WTC11 (cell line): ENCODE data around the gene E2F2. TPM values are rescaled to one million over a fixed set of nuclear protein-coding genes. Genes with fewer than 3 reads are reported as not detected.

Experiments used
- ATAC-seq: fragments of 200-7000 bp; cut with Tn5 transposase; 2 replicates; pipeline ENCODE4 v1.10.0; 2021; ENCODE audit warnings: mild to moderate bottlenecking, moderate library complexity
- CTCF ChIA-PET: fragments of 300-600 bp; sonication (Branson Sonifier 250); formaldehyde crosslinking; loops from one replicate; lab custom pipeline; 2021; ENCODE audit warnings: antibody characterized with exemption; lab: Charles Lee
- POLR2A ChIA-PET: fragments of 350-600 bp; sonication (Branson Sonifier 250); formaldehyde crosslinking; loops from one replicate; lab custom pipeline; 2021; ENCODE audit warnings: antibody characterized with exemption; lab: Charles Lee
- DNase-seq: peaks from one replicate; pipeline ENCODE4 v3.0.0; 2021; ENCODE audit warnings: low spot score
- H3K27ac Mint-ChIP-seq: 2 replicates; pipeline ENCODE4 v1.8.0; 2021; ENCODE audit warnings: mixed read lengths
- H3K27me3 Mint-ChIP-seq: 2 replicates; pipeline ENCODE4 v1.8.0; 2021; ENCODE audit warnings: low read depth, mild to moderate bottlenecking, moderate library complexity, mixed read lengths
- H3K36me3 Mint-ChIP-seq: 2 replicates; pipeline ENCODE4 v1.8.0; 2021; ENCODE audit warnings: mixed read lengths
- H3K4me1 Mint-ChIP-seq: 2 replicates; pipeline ENCODE4 v1.8.0; 2022; ENCODE audit warnings: mixed read lengths
- H3K4me3 Mint-ChIP-seq: 2 replicates; pipeline ENCODE4 v1.8.0; 2021; ENCODE audit warnings: mild to moderate bottlenecking, moderate library complexity, mixed read lengths
- H3K9me3 Mint-ChIP-seq: 2 replicates; pipeline ENCODE4 v1.8.0; 2021; ENCODE audit warnings: mixed read lengths
- ATF1 ChIP-seq: sonication (generic); formaldehyde crosslinking; IDR thresholded peaks from 2 replicates; pipeline ENCODE4 v1.8.1; 2023; ENCODE audit warnings: mild to moderate bottlenecking, moderate library complexity, missing genetic modification reagents
- ATF2 ChIP-seq: sonication (generic); formaldehyde crosslinking; IDR thresholded peaks from 2 replicates; pipeline ENCODE4 v1.8.1; 2022; ENCODE audit warnings: low read depth, missing genetic modification reagents, borderline replicate concordance
- ATF6 ChIP-seq: sonication (generic); formaldehyde crosslinking; IDR thresholded peaks from 2 replicates; pipeline ENCODE4 v1.8.1; 2023; ENCODE audit warnings: mild to moderate bottlenecking, missing genetic modification reagents
- CBFB ChIP-seq: sonication (generic); formaldehyde crosslinking; IDR thresholded peaks from 2 replicates; pipeline ENCODE4 v1.8.1; 2022; ENCODE audit warnings: mild to moderate bottlenecking, low read depth, missing genetic modification reagents
- ESRRA ChIP-seq: sonication (generic); formaldehyde crosslinking; IDR thresholded peaks from 2 replicates; pipeline ENCODE4 v1.8.1; 2022; ENCODE audit warnings: mild to moderate bottlenecking, missing genetic modification reagents, borderline replicate concordance
- FOXK1 ChIP-seq: sonication (generic); formaldehyde crosslinking; IDR thresholded peaks from 2 replicates; pipeline ENCODE4 v1.8.0; 2022; ENCODE audit warnings: mild to moderate bottlenecking, moderate library complexity, missing genetic modification reagents
- GRHL2 ChIP-seq: fragments of 250-450 bp; sonication (Bioruptor Pico); IDR thresholded peaks from 2 replicates; pipeline ENCODE4 v1.8.0; 2022; ENCODE audit warnings: mild to moderate bottlenecking, moderate library complexity; ENCODE audit not compliant: insufficient replicate concordance, severe bottlenecking
- GTF2I ChIP-seq: fragments of 250-450 bp; sonication (Bioruptor Pico); conservative IDR thresholded peaks from 2 replicates; pipeline ENCODE4 v1.4.0; 2021; ENCODE audit warnings: mild to moderate bottlenecking
- KAT7 ChIP-seq: sonication (generic); formaldehyde crosslinking; IDR thresholded peaks from 2 replicates; pipeline ENCODE4 v1.8.1; 2023; ENCODE audit warnings: missing genetic modification reagents, mild to moderate bottlenecking, borderline replicate concordance
- MAX ChIP-seq: sonication (generic); formaldehyde crosslinking; IDR thresholded peaks from 2 replicates; pipeline ENCODE4 v1.8.0; 2022; ENCODE audit warnings: mild to moderate bottlenecking, missing genetic modification reagents
- MLX ChIP-seq: sonication (generic); formaldehyde crosslinking; IDR thresholded peaks from 2 replicates; pipeline ENCODE4 v1.8.1; 2023; ENCODE audit warnings: mild to moderate bottlenecking, missing genetic modification reagents, moderate library complexity
- NFYB ChIP-seq: sonication (generic); formaldehyde crosslinking; conservative IDR thresholded peaks from 2 replicates; pipeline ENCODE4 v1.8.0; 2022; ENCODE audit warnings: low read depth, missing genetic modification reagents
- RORB ChIP-seq: fragments of 250-450 bp; sonication (Bioruptor Pico); IDR thresholded peaks from 2 replicates; pipeline ENCODE4 v1.9.0; 2021; ENCODE audit warnings: mild to moderate bottlenecking
- TCF7 ChIP-seq: sonication (generic); formaldehyde crosslinking; IDR thresholded peaks from 2 replicates; pipeline ENCODE4 v1.8.0; 2022; ENCODE audit warnings: mild to moderate bottlenecking, low read depth, missing genetic modification reagents, moderate library complexity
- TEAD4 ChIP-seq: sonication (generic); formaldehyde crosslinking; IDR thresholded peaks from 2 replicates; pipeline ENCODE4 v1.8.0; 2022; ENCODE audit warnings: mild to moderate bottlenecking, missing genetic modification reagents
- USF2 ChIP-seq: sonication (generic); formaldehyde crosslinking; IDR thresholded peaks from 2 replicates; pipeline ENCODE4 v1.8.1; 2023; ENCODE audit warnings: mild to moderate bottlenecking, missing genetic modification reagents, moderate library complexity
- ZBTB21 ChIP-seq: sonication (generic); formaldehyde crosslinking; IDR thresholded peaks from 2 replicates; pipeline ENCODE4 v1.8.1; 2023; ENCODE audit warnings: mild to moderate bottlenecking, missing genetic modification reagents, borderline replicate concordance
- ZBTB43 ChIP-seq: sonication (generic); formaldehyde crosslinking; IDR thresholded peaks from 2 replicates; pipeline ENCODE4 v1.8.1; 2023; ENCODE audit warnings: mild to moderate bottlenecking, missing genetic modification reagents
- ZNF232 ChIP-seq: sonication (generic); formaldehyde crosslinking; IDR thresholded peaks from 2 replicates; pipeline ENCODE4 v1.8.0; 2022; ENCODE audit warnings: mild to moderate bottlenecking, missing genetic modification reagents
- ZNF416 ChIP-seq: fragments of 250-450 bp; sonication (Bioruptor Pico); IDR thresholded peaks from 2 replicates; pipeline ENCODE4 v1.9.0; 2021; ENCODE audit warnings: mild to moderate bottlenecking, inconsistent platforms
- ZNF423 ChIP-seq: fragments of 250-450 bp; sonication (Bioruptor Pico); IDR thresholded peaks from 2 replicates; pipeline ENCODE4 v2.1.2; 2022; ENCODE audit warnings: mild to moderate bottlenecking, moderate library complexity
- total RNA-seq: library from RNA; stranded (reverse); gene quantifications from 3 replicates; pipeline ENCODE4 v1.2.3, GENCODE V29; 2021

Gene E2F2
- total RNA-seq, 1 experiment from 2014 or later: 5.6 TPM

- ChIA-PET POLR2A (interaction anchor here (0.5 to 3.0 kb wide), 12 partner anchors 9 to 457 kb away, joined by 3 to 13 read pairs (median 4); partner anchors contain the start of gene HNRNPR), CTCF (interaction anchor here (0.6 to 7.3 kb wide), 24 partner anchors 10 to 418 kb away, joined by 3 to 146 read pairs (median 5); partner anchors contain the start of genes E2F2, RPL11 and TCEA3)
- peak; percentile 97 for DNase-seq
- no peaks in the 10 kb centered on the region for H3K36me3 Mint-ChIP-seq
- TF ChIP-seq ATF6 (no peak), ESRRA (CRISPR knock-in tag) (no peak), RORB (no peak), MAX (CRISPR knock-in tag) (peak; percentile 65; the same call in 1 of the 2 replicates), GRHL2 (CRISPR knock-in tag) (no peak), ATF1 (CRISPR knock-in tag) (no peak), ZBTB21 (no peak), TEAD4 (CRISPR knock-in tag) (no peak), ZNF416 (CRISPR knock-in tag) (no peak), CBFB (CRISPR knock-in tag) (no peak), MLX (CRISPR knock-in tag) (no peak), GTF2I (peak; percentile 92), ZNF232 (CRISPR knock-in tag) (no peak), KAT7 (CRISPR knock-in tag) (no peak), TCF7 (no peak), ZBTB43 (CRISPR knock-in tag) (no peak), NFYB (CRISPR knock-in tag) (no peak), FOXK1 (CRISPR knock-in tag) (no peak), ZNF423 (peak; percentile 56; the same call in 1 of the 2 replicates), USF2 (no peak), ATF2 (CRISPR knock-in tag) (no peak)
- H3K4me1 Mint-ChIP-seq: peaks cover 44% of the 10 kb centered on the region
- peak overlapping the region; percentile 82 for H3K4me3 Mint-ChIP-seq
- H3K27me3 Mint-ChIP-seq: peaks cover 13% of the 10 kb centered on the region
- peak overlapping the region; percentile 96 for H3K27ac Mint-ChIP-seq
- peak; percentile 87 for ATAC-seq
- H3K9me3 Mint-ChIP-seq: no peaks in the 10 kb centered on the region
These were observed 46.6 kb downstream of the E2F2 start for GRCh38 chr1:23484253-23485001.
